Measurements from ENCODE around the gene ALOX15B.

ALOX15B gene

DNA sequence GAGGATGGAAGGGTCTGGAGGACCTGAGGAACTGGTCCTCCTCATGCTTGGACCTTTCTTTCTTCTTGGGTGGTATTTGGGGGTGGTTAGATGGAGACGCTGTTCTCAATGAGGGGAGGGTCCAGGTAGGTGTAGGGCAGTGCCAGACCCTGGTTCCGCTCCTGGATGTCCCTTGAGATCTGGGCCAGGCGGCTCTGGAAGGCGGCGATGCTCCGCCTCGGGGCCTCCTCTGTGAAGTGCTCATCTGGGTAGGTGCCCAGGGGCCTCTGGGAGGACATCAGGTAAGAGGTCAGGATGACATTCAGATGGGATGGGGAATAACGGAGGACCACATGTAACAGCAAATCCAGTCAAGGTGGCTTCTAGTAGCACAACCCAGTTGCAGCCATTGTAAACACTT is 57.7 kb downstream of the ALOX15B start:
- Histone ChIP-seq H3K9me2 (replicated peaks; ENCODE audit: insufficient read depth, low read length) (no peaks in the 10 kb centered on the region), H3K4me2 (ENCODE audit: low read depth, low read length) (no peak overlapping the region), H3K36me3 (replicated peaks; ENCODE audit: insufficient read depth, low read length) (no peaks in the 10 kb centered on the region), H3K27ac (ENCODE audit: low read length) (no peak overlapping the region), H3K9ac (ENCODE audit: low read length) (no peak overlapping the region), H3K4me3 (ENCODE audit: low read length) (no peak overlapping the region), H3K27me3 (replicated peaks; ENCODE audit: insufficient read depth, low read length) (peaks cover 56% of the 10 kb centered on the region), H4K20me1 (ENCODE audit: insufficient read depth, low read length) (no peaks in the 10 kb centered on the region), H3K4me1 (ENCODE audit: low read length) (no peaks in the 10 kb centered on the region), H2AFZ (ENCODE audit: low read length) (no peak overlapping the region), H3K79me2 (ENCODE audit: low read length) (no peaks in the 10 kb centered on the region), H3K9me3 (replicated peaks; ENCODE audit: insufficient read depth, low read length) (no peaks in the 10 kb centered on the region), H3F3A (ENCODE audit: insufficient read depth, low read length) (no peaks in the 10 kb centered on the region)
- TF ChIP-seq, protein P1, sequence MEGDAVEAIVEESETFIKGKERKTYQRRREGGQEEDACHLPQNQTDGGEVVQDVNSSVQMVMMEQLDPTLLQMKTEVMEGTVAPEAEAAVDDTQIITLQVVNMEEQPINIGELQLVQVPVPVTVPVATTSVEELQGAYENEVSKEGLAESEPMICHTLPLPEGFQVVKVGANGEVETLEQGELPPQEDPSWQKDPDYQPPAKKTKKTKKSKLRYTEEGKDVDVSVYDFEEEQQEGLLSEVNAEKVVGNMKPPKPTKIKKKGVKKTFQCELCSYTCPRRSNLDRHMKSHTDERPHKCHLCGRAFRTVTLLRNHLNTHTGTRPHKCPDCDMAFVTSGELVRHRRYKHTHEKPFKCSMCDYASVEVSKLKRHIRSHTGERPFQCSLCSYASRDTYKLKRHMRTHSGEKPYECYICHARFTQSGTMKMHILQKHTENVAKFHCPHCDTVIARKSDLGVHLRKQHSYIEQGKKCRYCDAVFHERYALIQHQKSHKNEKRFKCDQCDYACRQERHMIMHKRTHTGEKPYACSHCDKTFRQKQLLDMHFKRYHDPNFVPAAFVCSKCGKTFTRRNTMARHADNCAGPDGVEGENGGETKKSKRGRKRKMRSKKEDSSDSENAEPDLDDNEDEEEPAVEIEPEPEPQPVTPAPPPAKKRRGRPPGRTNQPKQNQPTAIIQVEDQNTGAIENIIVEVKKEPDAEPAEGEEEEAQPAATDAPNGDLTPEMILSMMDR (IDR thresholded peaks at IDR 0.05; ENCODE audit: low read length) = no peak
- DNase-seq = no peak
